GM18511 (cell line): ENCODE data around the gene HAP1.
A peak's percentile ranks its signal among the peaks of the same experiment; 100 is the strongest.
"Not testable (repeated sequence)": the region's sequence is repeated elsewhere in the genome, so short reads cannot be mapped to it uniquely, and the experiment has no call there.

Experiments
- ATAC-seq: cut with Tn5 transposase; IDR thresholded peaks from one replicate; pipeline ENCODE4 v1.9.1; 2021; ENCODE audit warnings: mild to moderate bottlenecking, moderate library complexity; ENCODE audit not compliant: unreplicated experiment

HAP1 gene

DNA sequence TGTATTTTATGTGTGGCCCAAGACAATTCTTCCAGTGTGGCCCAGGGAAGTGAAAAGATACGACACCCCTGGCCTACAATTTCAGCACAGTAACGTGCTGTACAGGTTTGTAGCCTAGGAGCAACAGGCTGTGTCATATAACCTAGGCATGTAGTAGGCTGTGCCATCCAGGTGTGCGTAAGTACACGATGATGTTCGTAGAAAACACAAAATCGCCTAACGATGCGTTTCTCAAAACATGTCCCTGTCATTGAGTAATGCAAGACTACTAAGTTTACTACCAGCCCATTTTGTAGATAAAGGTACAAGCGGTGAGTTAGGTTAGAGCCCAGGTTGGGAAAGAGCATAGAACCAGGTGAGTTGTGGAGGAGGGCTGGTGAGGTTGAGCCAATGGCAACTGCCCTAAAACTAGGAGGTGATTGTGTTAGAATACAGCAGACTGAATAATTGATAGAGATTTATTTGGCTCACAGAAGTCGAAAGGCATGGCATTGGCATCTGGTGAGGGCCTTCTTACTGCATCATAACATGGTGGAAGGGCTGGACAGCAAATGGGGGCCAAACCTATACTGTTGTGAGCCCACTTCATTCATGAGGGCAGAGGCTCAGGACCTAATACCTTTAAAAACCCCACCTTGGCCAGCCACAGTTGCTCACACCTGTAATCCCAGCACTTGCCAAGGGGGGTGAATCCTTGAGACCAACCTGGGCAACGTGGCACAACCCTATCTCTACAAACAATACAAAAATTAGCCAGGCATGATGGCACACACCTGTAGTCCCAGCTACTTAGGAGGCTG, 41.5 kb downstream of the HAP1 start:
- ATAC-seq: no peak

DNA sequence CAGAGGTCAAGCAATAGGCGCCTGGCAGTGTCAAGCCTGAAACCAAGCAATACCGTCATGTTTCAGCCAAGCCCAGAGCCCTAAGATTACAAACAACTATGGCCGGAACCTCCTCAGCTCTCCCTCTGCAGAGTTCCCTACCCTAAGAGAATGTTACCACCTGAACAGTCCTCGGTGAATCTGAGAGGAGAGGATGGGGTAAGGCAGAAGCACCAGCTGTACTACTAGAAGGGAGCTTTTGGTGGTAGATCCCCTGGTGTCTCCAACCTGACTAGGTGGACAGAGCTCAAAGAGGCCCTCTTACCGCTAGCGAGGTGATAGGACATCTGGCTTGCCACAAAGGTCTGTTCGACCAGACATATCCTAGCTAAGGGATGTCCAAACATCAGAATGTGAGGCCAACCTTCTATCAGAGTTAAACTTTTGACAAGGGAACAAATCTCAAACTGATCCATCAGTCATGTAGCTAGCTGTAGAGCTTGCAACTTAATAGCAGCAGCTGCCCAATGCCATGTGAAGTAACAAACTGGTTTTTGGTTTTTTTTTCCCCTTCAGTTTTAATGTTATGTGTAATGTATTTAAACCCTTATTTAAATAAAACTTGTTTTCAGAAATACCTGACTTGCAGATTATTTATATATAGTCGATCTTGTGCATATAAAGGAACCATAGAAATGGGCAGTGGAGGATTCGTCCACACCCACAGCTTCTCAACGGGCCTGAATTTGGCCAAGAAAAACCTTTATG, 43.2 kb downstream of the HAP1 start:
- no peak for ATAC-seq

DNA sequence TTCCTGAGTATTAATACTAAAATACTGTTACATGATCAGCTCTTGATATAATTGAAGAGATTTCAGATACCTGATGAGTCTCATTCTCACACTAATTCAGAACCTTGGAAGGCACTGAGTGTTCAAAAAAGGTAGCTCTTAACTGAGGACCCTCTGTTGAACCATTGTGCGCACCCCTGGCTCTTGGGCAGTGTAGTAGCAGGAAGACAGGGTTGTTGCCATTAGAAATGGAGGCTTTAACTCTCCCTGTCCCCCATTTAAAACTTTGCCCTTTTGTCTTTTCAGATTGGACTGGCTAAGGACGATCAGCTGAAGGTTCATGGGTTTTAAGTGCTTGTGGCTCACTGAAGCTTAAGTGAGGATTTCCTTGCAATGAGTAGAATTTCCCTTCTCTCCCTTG, 43.9 kb downstream of the HAP1 start:
- ATAC-seq: no peak

DNA sequence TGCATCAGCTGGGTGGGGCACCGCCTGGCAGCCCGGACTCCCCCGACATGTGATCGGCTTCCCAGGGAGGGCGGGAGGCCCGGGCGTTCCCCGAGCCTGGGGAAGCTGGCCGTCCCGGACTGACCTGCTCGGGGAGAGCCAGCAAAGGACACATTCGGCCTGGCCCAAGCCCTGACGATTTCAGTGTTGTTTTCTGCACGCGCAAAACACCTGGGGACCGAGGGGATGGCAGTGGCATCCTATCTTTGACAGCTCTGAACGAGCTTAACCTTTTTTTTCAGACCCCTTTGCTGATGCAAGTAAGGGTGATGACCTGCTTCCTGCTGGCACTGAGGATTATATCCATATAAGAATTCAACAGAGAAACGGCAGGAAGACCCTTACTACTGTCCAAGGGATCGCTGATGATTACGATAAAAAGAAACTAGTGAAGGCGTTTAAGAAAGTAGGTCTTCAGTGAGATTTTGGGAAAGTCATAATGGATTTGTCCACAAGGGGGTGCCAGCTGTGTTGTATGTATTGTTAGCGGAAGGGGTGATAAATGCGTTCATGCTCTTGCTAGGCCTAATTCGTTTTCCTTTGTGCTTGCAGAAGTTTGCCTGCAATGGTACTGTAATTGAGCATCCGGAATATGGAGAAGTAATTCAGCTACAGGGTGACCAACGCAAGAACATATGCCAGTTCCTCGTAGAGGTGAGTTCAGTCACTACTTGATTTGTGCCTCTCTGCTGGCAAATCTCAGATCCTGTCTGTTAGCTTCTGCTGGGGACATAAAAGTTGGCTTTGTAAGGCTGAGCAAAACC, 44.7 kb downstream of the HAP1 start:
- ATAC-seq: no peak

DNA sequence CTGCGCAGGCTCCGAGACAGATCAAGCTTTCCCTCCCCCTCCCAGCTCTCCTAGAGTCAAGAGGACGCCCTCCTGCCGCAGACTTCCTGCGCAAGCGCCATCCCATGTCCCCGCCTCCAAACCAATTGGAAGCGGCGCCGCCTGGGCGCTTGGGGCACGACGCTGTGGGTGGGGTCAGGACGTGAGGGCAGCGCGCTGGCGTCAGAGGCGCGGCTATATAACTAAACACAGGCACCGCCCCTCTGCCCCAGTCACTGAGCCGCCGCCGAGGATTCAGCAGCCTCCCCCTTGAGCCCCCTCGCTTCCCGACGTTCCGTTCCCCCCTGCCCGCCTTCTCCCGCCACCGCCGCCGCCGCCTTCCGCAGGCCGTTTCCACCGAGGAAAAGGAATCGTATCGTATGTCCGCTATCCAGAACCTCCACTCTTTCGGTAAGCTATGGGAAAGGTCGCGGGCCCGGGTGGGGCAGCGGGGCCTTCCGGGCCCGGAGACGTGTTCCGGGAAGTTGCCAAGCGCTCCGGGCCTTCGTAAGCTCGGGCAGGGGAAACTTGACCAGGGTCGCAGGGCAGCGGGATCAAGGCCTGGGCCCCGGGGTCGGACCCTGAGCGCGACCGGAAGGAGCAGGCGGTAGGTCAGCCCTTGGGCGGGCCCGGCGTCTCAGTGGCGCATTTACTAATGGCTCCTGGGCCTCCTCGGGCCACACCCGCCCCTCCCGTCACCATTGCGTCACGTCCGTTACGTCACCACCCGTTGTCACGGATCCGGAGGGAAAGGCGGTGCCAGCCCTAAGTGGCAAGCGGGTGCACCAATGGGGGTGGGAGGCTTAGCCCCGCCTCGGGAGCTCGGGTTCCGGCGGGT, 45.6 kb downstream of the HAP1 start, which contains the start of gene EIF1:
TSS of gene EIF1 (plus strand) at position 245 of the 856 bp plus-strand sequence. CDS start at position 399, 154 bp downstream.
- ATAC-seq: peak; percentile 72

DNA sequence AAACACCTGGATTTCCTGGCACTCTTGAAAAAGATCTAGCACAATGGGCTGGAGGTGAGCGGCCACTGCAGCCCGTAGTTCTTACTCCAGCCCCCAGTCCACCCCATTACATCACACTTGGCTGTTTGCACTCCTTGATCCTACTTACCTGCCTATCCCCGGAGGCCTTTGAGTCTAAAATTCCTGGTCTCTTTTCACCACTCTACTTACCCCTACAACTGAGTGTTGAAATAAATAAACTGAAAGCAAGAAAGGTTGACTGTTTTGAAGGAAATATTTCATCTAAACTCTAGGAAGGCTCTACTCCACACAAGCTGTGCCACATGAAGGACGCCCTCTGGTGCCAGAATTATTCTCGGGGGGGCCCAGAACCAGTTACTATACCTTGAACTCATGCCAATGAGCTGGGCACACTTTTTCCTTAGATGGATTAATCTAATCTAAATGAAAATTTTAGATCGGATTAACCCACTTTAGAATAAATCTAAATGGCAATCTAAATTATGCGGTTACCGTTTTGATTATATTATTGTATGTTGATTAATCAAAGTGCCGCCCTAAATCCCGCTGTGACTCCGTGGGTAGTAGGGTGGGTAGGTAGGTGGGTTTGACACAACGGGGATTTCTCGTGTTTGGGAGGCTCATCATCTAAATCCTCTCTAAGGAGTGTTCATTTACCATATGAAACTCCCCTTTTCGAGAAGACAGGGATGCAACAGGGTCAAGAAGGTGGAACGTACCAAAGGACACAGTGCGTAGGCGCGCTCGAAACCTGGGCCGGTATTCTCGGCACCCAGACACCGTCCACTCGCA, 46.4 kb downstream of the HAP1 start:
- peak; percentile 21 for ATAC-seq

DNA sequence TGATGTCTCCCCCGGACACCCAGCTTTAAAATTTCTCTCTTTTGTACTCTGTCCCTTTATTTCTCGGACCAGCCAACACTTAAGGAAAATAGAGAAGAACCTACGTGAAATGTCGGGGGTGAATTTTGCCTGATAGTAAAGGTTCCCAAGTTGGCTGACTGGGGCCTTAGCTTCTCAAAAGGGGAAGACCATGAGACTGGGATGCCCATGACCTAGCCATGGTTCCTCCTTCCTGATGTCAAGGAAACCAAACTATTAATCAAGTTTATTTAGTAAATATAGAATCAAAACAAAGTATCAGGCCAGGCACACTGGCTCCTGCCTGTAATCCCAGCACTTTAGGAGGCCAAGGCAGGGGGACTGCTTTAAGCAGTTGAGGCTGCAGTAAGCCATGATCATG, 48.2 kb downstream of the HAP1 start:
- no peak for ATAC-seq

DNA sequence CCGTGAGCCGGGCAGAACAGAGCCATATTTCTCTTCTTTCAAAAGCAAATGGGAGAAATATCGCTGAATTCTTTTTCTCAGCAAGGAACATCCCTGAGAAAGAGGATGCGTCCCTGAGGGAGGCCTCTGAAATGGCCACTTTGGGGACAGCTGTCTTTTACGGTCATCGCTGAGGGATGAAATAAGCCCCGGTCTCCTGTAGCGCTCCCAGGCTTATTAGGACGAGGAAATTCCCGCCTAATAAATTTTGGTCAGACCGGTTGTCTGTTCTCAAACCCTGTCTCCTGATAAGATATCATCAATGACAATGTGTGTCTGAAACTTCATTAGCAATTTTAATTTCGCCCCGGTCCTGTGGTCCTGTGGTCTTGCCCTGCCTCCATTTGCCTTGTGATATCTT, 48.7 kb downstream of the HAP1 start:
- not testable (repeated sequence) for ATAC-seq

DNA sequence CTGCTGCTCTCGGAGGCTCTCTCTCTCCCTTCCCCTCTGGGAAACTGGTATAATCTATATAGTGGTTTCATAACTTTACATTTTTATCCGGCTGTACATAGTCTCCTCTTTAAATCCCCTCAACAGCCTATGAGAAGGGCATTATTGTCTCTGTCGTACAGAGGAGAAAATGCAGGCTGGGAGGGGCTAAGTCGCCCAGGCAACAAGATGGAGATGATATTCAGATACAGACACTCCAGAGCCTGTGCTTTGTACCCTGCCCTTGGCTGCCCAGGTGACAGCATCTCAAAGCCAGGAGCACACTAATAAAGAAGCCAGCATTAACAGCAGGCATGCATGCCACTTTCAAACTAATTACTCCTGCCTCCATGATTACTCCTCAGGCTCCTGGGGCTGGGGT, 50.4 kb downstream of the HAP1 start:
- no peak for ATAC-seq

DNA sequence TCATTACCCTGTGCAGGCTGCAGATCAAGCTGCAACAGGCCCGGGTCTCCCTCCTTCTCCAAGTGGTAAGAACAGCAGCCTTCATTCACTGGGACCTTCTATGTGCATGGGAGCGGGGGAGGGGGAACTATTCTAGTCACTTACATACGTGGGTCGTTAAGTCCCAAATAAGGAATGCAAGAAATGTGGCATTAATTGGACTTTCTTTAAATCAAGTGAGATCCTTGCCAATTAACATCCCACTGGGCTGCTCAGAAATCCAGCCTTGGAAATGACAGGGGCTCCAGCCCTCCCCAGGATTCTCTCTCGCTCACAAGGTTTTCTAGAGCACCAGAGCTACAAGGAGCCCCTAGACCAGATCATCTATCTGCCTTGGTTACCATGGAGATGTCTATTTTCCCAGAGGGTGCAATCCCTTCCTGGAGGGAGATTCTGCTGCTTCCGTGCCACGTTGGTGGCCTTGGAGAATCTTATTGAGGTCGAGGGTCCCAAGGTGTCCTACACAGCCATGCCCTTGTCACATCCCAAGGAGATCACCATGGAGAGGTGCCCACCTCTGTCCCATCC, 50.9 kb downstream of the HAP1 start:
- ATAC-seq: no peak

DNA sequence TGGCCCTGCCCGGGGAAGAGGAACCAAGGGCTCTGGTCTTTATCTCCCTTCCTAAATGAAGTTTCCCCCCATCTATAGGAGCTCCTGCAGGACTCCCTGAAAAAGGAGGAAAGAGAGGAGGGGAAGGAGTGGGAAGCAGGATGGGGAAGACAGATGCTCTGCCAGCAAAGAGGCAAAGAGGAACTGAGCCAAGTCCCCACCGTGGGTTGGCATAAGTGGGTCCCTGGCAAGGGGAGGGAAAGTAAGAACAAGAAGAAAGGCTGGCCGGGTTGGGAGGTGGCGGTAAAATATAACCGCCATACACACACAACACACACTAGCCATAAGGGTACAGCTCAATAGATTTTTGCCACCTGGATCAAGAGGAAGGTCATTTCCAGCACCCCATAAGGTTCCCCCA, 51.8 kb downstream of the HAP1 start:
- ATAC-seq: no peak

DNA sequence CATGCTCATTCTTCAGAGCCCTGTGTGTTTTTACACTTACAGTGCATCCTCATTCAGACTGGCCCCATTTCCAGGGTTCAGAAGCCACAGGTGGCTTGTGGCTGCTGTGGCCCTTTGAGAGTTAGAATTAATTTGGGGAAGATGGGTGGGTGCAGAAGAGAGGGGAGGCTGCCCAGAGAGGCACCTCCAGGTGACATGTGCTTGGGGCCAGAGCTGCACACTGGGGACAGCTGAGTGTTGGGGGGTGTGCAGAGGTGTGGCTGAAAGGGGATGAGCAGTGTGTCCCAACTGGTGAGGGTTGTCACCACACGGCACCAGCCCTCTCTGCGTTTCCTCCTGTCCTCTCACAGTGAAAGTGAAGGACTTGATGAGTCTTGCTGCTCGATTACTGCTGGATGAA, 52.7 kb downstream of the HAP1 start:
- no peak for ATAC-seq

DNA sequence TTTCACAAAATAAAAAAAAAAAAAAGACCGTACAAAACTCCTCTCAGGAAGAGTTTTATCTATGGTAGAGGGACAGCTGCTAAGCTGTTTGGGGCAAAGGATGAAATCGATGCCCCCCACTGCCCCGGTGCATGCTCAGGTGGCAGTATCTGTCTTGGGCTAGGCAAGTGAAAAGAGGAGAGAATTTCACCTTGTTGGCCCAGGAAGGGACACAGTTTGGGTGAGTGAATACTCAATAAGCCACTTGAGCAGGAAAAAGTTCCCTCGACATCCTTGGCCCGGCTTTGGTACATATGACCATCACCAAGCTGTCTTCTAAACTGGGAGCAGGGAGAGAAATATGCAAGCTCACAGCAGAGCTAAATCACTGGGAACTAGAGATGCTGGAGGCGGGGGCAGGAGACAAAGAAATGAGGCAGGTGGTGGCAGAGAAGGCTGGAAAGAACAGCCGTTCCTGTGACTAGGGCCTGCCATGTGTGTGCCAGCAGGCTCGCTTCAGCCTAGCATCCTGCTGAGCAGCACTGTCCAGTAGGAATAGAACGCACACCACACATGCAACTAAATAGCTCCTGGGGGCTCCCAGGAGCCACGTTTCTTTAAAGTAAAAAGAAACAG, 53.9 kb downstream of the HAP1 start:
- ATAC-seq: no peak

DNA sequence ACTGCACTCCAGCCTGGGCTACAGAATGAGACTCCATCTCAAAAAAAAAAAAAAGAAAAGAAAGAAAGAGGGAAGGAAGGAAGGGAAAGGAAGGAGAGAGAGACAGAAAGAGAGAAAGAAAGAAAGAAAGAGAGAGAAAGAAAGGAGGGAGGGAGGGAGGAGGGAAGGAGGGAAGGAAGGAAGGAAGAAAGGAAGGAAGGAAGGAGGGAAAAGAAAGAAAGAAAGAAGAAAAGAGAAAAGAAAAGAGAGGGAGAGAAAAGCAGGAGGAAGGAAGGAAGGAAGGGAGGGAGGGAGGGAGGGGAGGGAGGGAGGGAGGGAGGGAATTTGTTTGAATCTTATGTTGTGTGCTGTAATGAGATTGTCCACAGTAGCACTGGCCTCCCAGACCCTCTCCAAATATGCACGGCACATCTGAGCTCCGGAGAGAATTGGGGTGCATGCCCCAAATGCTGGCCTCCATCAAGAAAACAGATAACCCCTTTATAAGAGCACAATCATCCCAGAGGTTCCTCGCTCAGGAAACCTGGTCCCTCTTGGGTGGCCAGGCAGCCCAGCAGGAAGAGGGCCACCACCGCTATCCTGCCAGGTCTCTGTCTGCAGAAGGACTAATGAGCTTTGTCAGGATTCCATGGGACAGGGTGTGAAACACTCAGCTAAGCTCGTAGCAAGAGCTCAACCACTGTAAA, 54.6 kb downstream of the HAP1 start:
- no peak for ATAC-seq

DNA sequence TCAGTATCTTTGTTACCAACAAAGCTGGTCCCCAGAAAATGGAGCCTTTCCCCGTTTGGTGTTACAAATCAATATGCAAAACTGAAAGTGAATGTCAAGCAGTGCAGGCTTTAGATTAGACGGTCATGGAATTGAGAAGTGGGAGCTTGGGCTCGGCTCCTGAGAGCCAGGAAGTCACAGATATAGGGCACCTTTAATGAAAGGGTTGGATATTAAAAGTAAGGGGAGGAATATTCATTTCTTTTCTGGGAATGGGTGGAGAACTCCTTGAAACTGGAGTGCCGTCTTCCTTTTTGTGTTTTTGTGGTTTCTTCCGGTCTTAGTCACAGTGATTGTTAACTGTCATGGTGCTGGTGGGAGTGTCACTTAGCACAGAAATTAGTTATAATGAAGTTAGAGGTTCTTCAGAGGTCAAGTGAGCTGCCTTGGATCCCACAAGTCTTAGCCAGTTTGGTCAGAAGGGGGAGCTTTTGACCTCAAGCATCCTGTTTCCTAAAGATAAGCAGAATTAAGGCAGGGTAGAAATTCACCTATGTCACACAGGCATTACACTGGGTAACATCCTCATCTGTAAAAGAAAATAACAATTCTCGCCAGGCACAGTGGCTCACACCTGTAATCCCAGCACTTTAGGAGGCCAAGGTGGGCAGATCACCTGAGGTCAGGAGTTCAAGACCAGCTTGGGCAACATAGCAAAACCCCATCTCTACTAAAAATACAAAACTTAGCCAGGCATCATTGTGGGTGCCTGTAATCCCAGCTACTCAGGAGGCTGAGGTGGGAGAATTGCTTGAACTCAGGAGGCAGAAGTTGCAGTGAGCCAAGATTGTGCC, 55.3 kb downstream of the HAP1 start:
- ATAC-seq: peak; percentile 79

DNA sequence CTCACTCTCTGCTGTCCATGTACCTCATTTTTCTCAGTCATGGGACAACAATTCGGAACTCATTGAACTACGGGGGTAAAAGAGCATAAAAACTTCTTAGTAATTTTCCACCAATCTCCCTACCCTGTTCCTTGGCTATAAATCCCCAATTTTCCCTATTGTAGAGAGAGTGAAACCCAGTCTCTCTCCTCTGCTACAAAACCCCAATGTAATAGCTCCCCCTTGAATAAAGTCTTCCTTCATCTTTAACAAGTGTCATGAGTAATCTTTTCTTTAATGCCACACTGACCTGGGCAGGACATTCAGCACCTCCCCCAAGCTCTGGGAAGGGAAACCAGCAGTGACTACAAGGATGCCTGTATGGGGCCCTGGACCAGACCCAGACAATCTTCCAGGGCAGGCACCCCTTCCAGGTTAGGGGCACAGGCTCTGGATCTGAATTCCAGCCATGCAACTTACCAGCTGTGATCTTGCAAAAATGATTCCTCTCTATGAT, 56.0 kb downstream of the HAP1 start:
- peak; percentile 12 for ATAC-seq

DNA sequence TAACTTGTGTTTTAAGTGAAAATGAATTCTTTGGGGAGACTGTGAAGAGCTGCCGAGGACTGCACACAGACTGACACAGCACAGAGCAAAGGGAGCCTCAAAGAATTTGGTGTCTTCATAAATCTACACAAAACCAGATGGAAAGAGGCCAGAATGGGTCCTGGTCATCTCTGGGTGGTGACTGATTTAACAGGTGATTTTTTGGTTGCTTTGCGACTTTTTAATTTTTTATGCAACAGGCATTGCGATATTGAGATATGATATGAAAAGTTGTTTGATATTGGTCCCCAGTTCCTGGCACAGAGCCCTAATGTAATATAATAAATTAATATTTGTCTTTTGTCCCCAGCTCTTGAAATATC, 58.4 kb downstream of the HAP1 start:
- no peak for ATAC-seq
